IgD-negative memory B cell (primary cell): ENCODE results near the gene ZNF536. TPM values are rescaled to one million over a fixed set of nuclear protein-coding genes. Genes with fewer than 3 reads are reported as not detected.
"Not testable (repeated sequence)": the region's sequence is repeated elsewhere in the genome, so short reads cannot be mapped to it uniquely, and the experiment has no call there.

ENCODE experiments used
- H3K27ac Mint-ChIP-seq, 3 donors: one replicate each; pipeline ENCODE4 v1.8.0; 2020 to 2022; ENCODE audit warnings: mild to moderate bottlenecking in 3 of 3, mixed read lengths in 3 of 3, moderate library complexity in 1 of 3
- H3K27me3 Mint-ChIP-seq: one replicate; pipeline ENCODE4 v1.8.0; 2021; ENCODE audit warnings: mixed read lengths
- H3K36me3 Mint-ChIP-seq: one replicate; pipeline ENCODE4 v1.8.0; 2020; ENCODE audit warnings: mild to moderate bottlenecking, mixed read lengths
- H3K4me1 Mint-ChIP-seq, 3 donors: one replicate each; pipeline ENCODE4 v1.8.0; 2020 to 2022; ENCODE audit warnings: mixed read lengths in 3 of 3, mild to moderate bottlenecking in 1 of 3
- H3K4me3 Mint-ChIP-seq, 4 donors: one replicate each; pipeline ENCODE4 v1.8.0; 2020 to 2022; ENCODE audit warnings: mild to moderate bottlenecking in 4 of 4, mixed read lengths in 4 of 4, moderate library complexity in 3 of 4
- H3K9me3 Mint-ChIP-seq, 3 donors: one replicate each; pipeline ENCODE4 v1.8.0; 2020 to 2021; ENCODE audit warnings: mixed read lengths in 3 of 3, mild to moderate bottlenecking in 1 of 3
- polyA plus RNA-seq: library from polyadenylated mRNA; unstranded; fragments of 300-500 nt; fragmentation: Illumina TruSeq; gene quantifications from one replicate; pipeline ENCODE4 v1.2.3, GENCODE V29; 2021

The ZNF536 gene
- polyA plus RNA-seq, 1 donor from 2014 or later = not detected

GRCh38 chr19:30336290-30336689 is 35.9 kb upstream of the ZNF536 start:
- H3K27ac Mint-ChIP-seq = no peak overlapping the region
- H3K4me3 Mint-ChIP-seq = no peak overlapping the region
- H3K36me3 Mint-ChIP-seq = no peaks in the 10 kb centered on the region

GRCh38 chr19:30338041-30338456 is 34.1 kb upstream of the ZNF536 start:
- Mint-ChIP-seq H3K9me3 (no peaks in the 10 kb centered on the region), H3K4me3 (no peak overlapping the region), H3K4me1 (no peaks in the 10 kb centered on the region)

More at GRCh38 chr19:30336290-30336689, 35.9 kb upstream of the ZNF536 start:
- H3K4me1 Mint-ChIP-seq = peaks cover 0 to 2% (median 0%) of the 10 kb centered on the region in 3 donors
- H3K9me3 Mint-ChIP-seq = peaks cover 0 to 2% (median 0%) of the 10 kb centered on the region in 3 donors
- no peaks in the 10 kb centered on the region for H3K27me3 Mint-ChIP-seq

GRCh38 chr19:30338878-30339623 is 33.1 kb upstream of the ZNF536 start:
- no peak overlapping the region for H3K27ac Mint-ChIP-seq
- no peaks in the 10 kb centered on the region for H3K27me3 Mint-ChIP-seq
- no peak overlapping the region for H3K4me3 Mint-ChIP-seq
- no peaks in the 10 kb centered on the region for H3K9me3 Mint-ChIP-seq
- no peaks in the 10 kb centered on the region for H3K36me3 Mint-ChIP-seq
- no peaks in the 10 kb centered on the region for H3K4me1 Mint-ChIP-seq

More at GRCh38 chr19:30338041-30338456, 34.1 kb upstream of the ZNF536 start:
- H3K27me3 Mint-ChIP-seq = no peaks in the 10 kb centered on the region
- H3K27ac Mint-ChIP-seq = no peak overlapping the region
- H3K36me3 Mint-ChIP-seq = no peaks in the 10 kb centered on the region

- H3K27me3 Mint-ChIP-seq = no peaks in the 10 kb centered on the region
- H3K9me3 Mint-ChIP-seq = no peaks in the 10 kb centered on the region
These were observed 32.3 kb upstream of the ZNF536 start for GRCh38 chr19:30339624-30340525.

GRCh38 chr19:30340771-30341561 is 31.2 kb upstream of the ZNF536 start:
- Mint-ChIP-seq H3K9me3 (peaks cover 0 to 2% (median 0%) of the 10 kb centered on the region in 3 donors), H3K27me3 (no peaks in the 10 kb centered on the region), H3K36me3 (no peaks in the 10 kb centered on the region), H3K4me1 (no peaks in the 10 kb centered on the region), H3K4me3 (no peak overlapping the region), H3K27ac (no peak overlapping the region)

More at GRCh38 chr19:30339624-30340525, 32.3 kb upstream of the ZNF536 start:
- H3K36me3 Mint-ChIP-seq = no peaks in the 10 kb centered on the region
- no peak overlapping the region for H3K27ac Mint-ChIP-seq
- H3K4me3 Mint-ChIP-seq = no peak overlapping the region
- no peaks in the 10 kb centered on the region for H3K4me1 Mint-ChIP-seq

GRCh38 chr19:30341611-30342201 is 30.5 kb upstream of the ZNF536 start:
- Mint-ChIP-seq H3K27me3 (no peaks in the 10 kb centered on the region), H3K4me3 (no peak overlapping the region), H3K9me3 (peaks cover 0 to 6% (median 2%) of the 10 kb centered on the region in 3 donors), H3K36me3 (no peaks in the 10 kb centered on the region), H3K27ac (no peak overlapping the region), H3K4me1 (no peaks in the 10 kb centered on the region)

- H3K9me3 Mint-ChIP-seq = peaks cover 0 to 6% (median 5%) of the 10 kb centered on the region in 3 donors
- no peaks in the 10 kb centered on the region for H3K36me3 Mint-ChIP-seq
- H3K27ac Mint-ChIP-seq = no peak overlapping the region
- no peak overlapping the region for H3K4me3 Mint-ChIP-seq
- no peaks in the 10 kb centered on the region for H3K4me1 Mint-ChIP-seq
- H3K27me3 Mint-ChIP-seq = no peaks in the 10 kb centered on the region
These were observed 29.3 kb upstream of the ZNF536 start for GRCh38 chr19:30342901-30343300.

GRCh38 chr19:30344446-30345425 is 27.4 kb upstream of the ZNF536 start:
- peaks cover 0 to 8% (median 5%) of the 10 kb centered on the region in 3 donors for H3K9me3 Mint-ChIP-seq
- H3K27me3 Mint-ChIP-seq = no peaks in the 10 kb centered on the region
- H3K36me3 Mint-ChIP-seq = no peaks in the 10 kb centered on the region
- no peaks in the 10 kb centered on the region for H3K4me1 Mint-ChIP-seq
- no peak overlapping the region for H3K4me3 Mint-ChIP-seq
- no peak overlapping the region for H3K27ac Mint-ChIP-seq

- no peaks in the 10 kb centered on the region for H3K36me3 Mint-ChIP-seq
- no peaks in the 10 kb centered on the region for H3K27me3 Mint-ChIP-seq
- H3K4me3 Mint-ChIP-seq = no peak overlapping the region
- no peaks in the 10 kb centered on the region for H3K4me1 Mint-ChIP-seq
- H3K9me3 Mint-ChIP-seq = peaks cover 0 to 8% (median 5%) of the 10 kb centered on the region in 3 donors
- no peak overlapping the region for H3K27ac Mint-ChIP-seq
These were observed 26.5 kb upstream of the ZNF536 start for GRCh38 chr19:30345686-30346085.

- H3K9me3 Mint-ChIP-seq, H3K27ac Mint-ChIP-seq, H3K4me1 Mint-ChIP-seq, H3K27me3 Mint-ChIP-seq, H3K4me3 Mint-ChIP-seq, H3K36me3 Mint-ChIP-seq: not testable (repeated sequence)
These were observed 25.7 kb upstream of the ZNF536 start for GRCh38 chr19:30346468-30346867.

- Mint-ChIP-seq H3K4me3 (no peak overlapping the region), H3K36me3 (no peaks in the 10 kb centered on the region), H3K4me1 (no peaks in the 10 kb centered on the region), H3K27ac (no peak overlapping the region), H3K27me3 (no peaks in the 10 kb centered on the region), H3K9me3 (peaks cover 0 to 8% (median 5%) of the 10 kb centered on the region in 3 donors)
These were observed 23.0 kb upstream of the ZNF536 start for GRCh38 chr19:30349131-30349730.

GRCh38 chr19:30350692-30351663 is 21.2 kb upstream of the ZNF536 start:
- no peaks in the 10 kb centered on the region for H3K27me3 Mint-ChIP-seq
- H3K4me1 Mint-ChIP-seq = no peaks in the 10 kb centered on the region
- H3K4me3 Mint-ChIP-seq = no peak overlapping the region
- no peaks in the 10 kb centered on the region for H3K36me3 Mint-ChIP-seq
- H3K27ac Mint-ChIP-seq = no peak overlapping the region
- peaks cover 0 to 6% (median 5%) of the 10 kb centered on the region in 3 donors for H3K9me3 Mint-ChIP-seq
